SU-DHL-6 (cell line): ENCODE data around the gene HIPK4.

Source experiments
- H2AFZ ChIP-seq: fragments of 200-600 bp; sonication (generic); 2 replicates; pipeline ENCODE4 v1.6.1; 2014; ENCODE audit warnings: low read depth, mild to moderate bottlenecking, moderate library complexity, mixed read lengths, antibody characterized with exemption, low read length; ENCODE audit not compliant: severe bottlenecking
- H3F3A ChIP-seq: fragments of 200-600 bp; shearing (Covaris generic); 2 replicates; pipeline ENCODE4 v1.6.0; 2016; ENCODE audit warnings: antibody characterized with exemption, mild to moderate bottlenecking; ENCODE audit not compliant: insufficient read depth
- H3K27ac ChIP-seq: fragments of 200-600 bp; sonication (generic); 2 replicates; pipeline ENCODE4 v1.5.1; 2016; ENCODE audit warnings: low read depth, mild to moderate bottlenecking, low read length, moderate library complexity, mixed read lengths
- H3K27me3 ChIP-seq: fragments of 200-600 bp; sonication (generic), shearing (Covaris generic); 2 replicates; pipeline ENCODE4 v1.6.0; 2014; ENCODE audit warnings: mild to moderate bottlenecking, low read length
- H3K36me3 ChIP-seq: fragments of 200-600 bp; sonication (generic); 2 replicates; pipeline ENCODE4 v1.6.1; 2014; ENCODE audit warnings: mild to moderate bottlenecking, low read length, mixed read lengths
- H3K4me2 ChIP-seq: fragments of 300-600, 200-600 bp; shearing (Covaris generic), sonication (generic); 2 replicates; pipeline ENCODE4 v1.6.0; 2014; ENCODE audit warnings: low read length, low read depth, mild to moderate bottlenecking; ENCODE audit not compliant: poor library complexity, severe bottlenecking
- H3K4me3 ChIP-seq: fragments of 200-600 bp; sonication (generic); 2 replicates; pipeline ENCODE4 v1.5.1; 2014; ENCODE audit warnings: antibody characterized with exemption, low read length, mild to moderate bottlenecking, mixed read lengths; ENCODE audit not compliant: insufficient read depth, poor library complexity, severe bottlenecking
- H3K79me2 ChIP-seq: fragments of 200-600 bp; sonication (generic); 2 replicates; pipeline ENCODE4 v1.6.1; 2014; ENCODE audit warnings: mild to moderate bottlenecking, low read length, moderate library complexity; ENCODE audit not compliant: insufficient read depth
- H3K9ac ChIP-seq: fragments of 200-600 bp; sonication (generic); 2 replicates; pipeline ENCODE4 v1.7.0; 2014; ENCODE audit warnings: mild to moderate bottlenecking, low read length
- H3K9me2 ChIP-seq: fragments of 200-600 bp; sonication (generic); replicated peaks from 2 replicates; pipeline ENCODE4 v1.6.1; 2014; ENCODE audit warnings: low read length; ENCODE audit not compliant: insufficient read depth
- H3K9me3 ChIP-seq: fragments of 200-600 bp; sonication (generic); 2 replicates; pipeline ENCODE4 v1.6.1; 2014; ENCODE audit warnings: low read length, mixed read lengths; ENCODE audit not compliant: insufficient read depth
- H4K20me1 ChIP-seq: fragments of 200-600 bp; sonication (generic); 2 replicates; pipeline ENCODE4 v1.6.1; 2014; ENCODE audit warnings: low read depth, mild to moderate bottlenecking, antibody characterized with exemption, low read length, moderate library complexity, mixed read lengths
- CTCF ChIP-seq: fragments of 200-600 bp; sonication (generic); IDR thresholded peaks from one replicate; pipeline ENCODE4 v1.5.1; 2017; ENCODE audit warnings: antibody characterized with exemption, mild to moderate bottlenecking, low read length, moderate library complexity; ENCODE audit not compliant: insufficient read depth, poor library complexity, severe bottlenecking
- EZH2phosphoT487 ChIP-seq: fragments of 200-600 bp; sonication (generic), shearing (Covaris generic); conservative IDR thresholded peaks from 2 replicates; pipeline ENCODE4 v1.6.1; 2018; ENCODE audit warnings: mild to moderate bottlenecking, antibody characterized with exemption, low read length, moderate library complexity, mixed read lengths

HIPK4 gene

DNA sequence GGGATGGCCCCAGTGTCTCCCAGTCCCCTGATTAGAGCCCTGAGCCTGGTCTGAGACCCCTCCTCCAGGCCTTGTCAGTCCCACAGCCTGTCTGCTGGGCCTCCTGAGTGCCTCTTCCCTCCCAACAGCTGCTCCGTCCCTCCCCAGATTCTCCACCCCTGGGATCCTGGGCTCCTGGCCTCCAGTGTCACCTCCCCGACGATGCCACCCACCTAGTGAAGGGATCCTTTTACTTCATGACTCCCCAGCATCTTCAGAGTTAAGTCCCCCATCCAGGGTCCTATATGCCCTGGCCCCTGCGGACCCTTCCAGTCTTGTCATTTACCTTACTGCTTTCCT, 27.6 kb upstream of the HIPK4 start:
- no peak for TF ChIP-seq EZH2phosphoT487
- no peak for TF ChIP-seq CTCF
- H3K9ac ChIP-seq, result no peak overlapping the region

DNA sequence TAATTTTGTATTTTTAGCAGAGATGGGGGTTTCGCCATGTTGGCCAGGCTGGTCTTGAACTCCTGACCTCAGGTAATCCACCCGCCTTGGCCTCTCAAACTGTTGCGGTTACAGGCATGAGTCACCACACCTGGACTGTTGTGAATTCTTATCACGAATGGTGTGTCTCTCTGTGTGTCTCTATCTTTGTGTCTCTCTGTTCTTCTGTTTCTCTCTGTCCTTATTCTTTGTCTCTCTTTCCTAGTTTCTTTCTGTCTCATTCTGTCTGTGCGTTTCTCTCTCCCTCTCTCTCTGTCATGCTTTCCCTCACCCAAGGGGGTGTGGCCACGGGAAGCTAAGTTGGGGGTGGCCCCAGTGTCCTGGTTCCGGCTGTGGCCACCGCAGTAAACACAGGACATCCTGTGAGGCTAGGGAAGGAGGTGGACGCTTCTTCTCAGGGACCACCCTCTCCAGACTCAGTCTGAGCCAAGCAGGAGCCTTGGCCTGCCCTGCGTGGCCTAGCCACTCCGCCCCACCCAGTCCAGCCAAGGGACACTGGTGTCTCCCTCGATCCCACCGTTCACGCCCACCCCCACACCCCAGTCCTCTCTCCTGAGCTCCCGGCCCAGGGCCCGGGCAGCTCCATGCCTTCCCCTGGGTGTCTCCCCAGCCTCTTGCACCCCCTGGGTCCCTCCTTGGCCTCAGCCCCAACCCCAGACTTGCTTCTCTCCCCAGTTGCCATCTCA, 27.1 kb upstream of the HIPK4 start:
- Histone ChIP-seq H3K27ac (no peak overlapping the region), H3K9me2 (no peaks in the 10 kb centered on the region), H3K4me3 (no peak overlapping the region), H3K9me3 (no peaks in the 10 kb centered on the region), H3K9ac (no peak overlapping the region), H3F3A (no peaks in the 10 kb centered on the region), H4K20me1 (no peaks in the 10 kb centered on the region), H3K4me2 (no peak overlapping the region), H2AFZ (peak overlapping the region; percentile 62), H3K79me2 (no peaks in the 10 kb centered on the region), H3K27me3 (no peaks in the 10 kb centered on the region), H3K36me3 (no peaks in the 10 kb centered on the region)
- TF ChIP-seq EZH2phosphoT487, result no peak
- TF ChIP-seq CTCF, result no peak

More for the DNA sequence above, 27.6 kb upstream of the HIPK4 start:
- H3K4me2 ChIP-seq, result no peak overlapping the region
- H3K36me3 ChIP-seq, result no peaks in the 10 kb centered on the region
- H3K27me3 ChIP-seq, result no peaks in the 10 kb centered on the region
- H4K20me1 ChIP-seq, result no peaks in the 10 kb centered on the region
- no peaks in the 10 kb centered on the region for H3K9me2 ChIP-seq
- no peaks in the 10 kb centered on the region for H3K79me2 ChIP-seq
- no peak overlapping the region for H3K4me3 ChIP-seq
- no peak overlapping the region for H2AFZ ChIP-seq
- no peaks in the 10 kb centered on the region for H3F3A ChIP-seq
- H3K27ac ChIP-seq, result no peak overlapping the region
- H3K9me3 ChIP-seq, result no peaks in the 10 kb centered on the region

DNA sequence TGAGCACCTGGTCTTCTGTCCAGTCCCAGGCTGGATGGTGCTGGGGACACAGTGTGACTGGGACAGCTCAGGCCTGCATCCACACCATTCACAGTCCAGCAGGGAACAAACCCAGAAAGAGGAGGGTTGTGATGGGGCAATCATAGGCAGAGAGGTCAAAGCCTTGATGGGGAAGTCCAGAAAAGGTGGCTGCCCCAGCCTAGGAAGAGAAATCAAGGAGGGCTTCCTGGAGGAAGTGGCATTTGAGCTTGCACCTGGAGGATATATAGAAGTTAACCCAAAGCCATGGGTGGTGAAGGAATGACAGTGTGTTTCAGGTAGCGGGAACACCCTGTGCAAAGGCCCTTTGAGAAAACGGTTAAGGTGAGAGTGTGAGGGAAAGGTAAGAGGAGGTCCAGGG, 25.8 kb upstream of the HIPK4 start:
- Histone ChIP-seq H3K4me3 (no peak overlapping the region), H2AFZ (no peak overlapping the region), H3K4me2 (no peak overlapping the region), H3K27ac (no peak overlapping the region), H3F3A (no peaks in the 10 kb centered on the region), H4K20me1 (no peaks in the 10 kb centered on the region), H3K9ac (no peak overlapping the region), H3K9me2 (no peaks in the 10 kb centered on the region), H3K36me3 (no peaks in the 10 kb centered on the region), H3K27me3 (no peaks in the 10 kb centered on the region), H3K79me2 (no peaks in the 10 kb centered on the region), H3K9me3 (no peaks in the 10 kb centered on the region)
- TF ChIP-seq EZH2phosphoT487 (no peak), CTCF (no peak)
